GM18907 (cell line): ENCODE measurements around the gene C1QTNF12.

ENCODE experiments used
- ATAC-seq: cut with Tn5 transposase; IDR thresholded peaks from one replicate; pipeline ENCODE4 v1.9.1; 2021; ENCODE audit warnings: mild to moderate bottlenecking, moderate library complexity; ENCODE audit not compliant: unreplicated experiment

C1QTNF12 gene

GRCh38 chr1:1215881-1216605 is 30.5 kb downstream of the C1QTNF12 start:
- ATAC-seq: no peak

DNA sequence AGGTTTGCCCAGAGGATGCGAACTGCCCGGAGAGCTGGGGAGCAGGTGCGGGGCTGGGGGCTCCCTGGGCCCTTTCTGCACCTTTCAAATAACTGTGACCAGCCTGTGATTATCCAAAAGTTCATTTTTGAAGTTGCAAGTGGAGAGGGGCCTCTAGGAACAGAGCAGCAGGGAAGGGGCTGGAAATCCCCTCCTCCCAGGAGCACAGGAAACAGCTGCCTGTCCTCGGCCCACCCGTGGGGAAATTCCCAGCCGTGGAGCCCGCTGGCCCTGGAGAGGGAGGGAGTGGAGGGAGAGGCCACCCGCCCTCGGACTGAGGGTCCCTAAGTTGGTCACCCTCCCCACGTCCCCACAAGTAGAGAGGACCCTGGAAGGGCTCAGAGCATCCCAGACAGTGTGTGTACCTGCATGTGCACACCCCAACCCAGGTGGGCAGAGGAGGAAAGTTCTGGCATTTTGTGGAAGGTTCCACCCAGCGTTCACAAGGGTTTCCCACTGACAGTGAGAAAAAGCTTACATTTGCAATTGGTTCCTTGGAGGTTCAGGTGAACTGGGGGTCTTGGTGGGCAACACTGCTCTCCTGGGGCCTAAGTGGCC is 31.3 kb downstream of the C1QTNF12 start:
- ATAC-seq: no peak

GRCh38 chr1:1213345-1214265 is 32.9 kb downstream of the C1QTNF12 start, which contains the start of gene TNFRSF4:
TSS of gene TNFRSF4 (minus strand) at chr1:1214153. CDS start at chr1:1214127, 26 bp downstream.
- ATAC-seq: no peak

DNA sequence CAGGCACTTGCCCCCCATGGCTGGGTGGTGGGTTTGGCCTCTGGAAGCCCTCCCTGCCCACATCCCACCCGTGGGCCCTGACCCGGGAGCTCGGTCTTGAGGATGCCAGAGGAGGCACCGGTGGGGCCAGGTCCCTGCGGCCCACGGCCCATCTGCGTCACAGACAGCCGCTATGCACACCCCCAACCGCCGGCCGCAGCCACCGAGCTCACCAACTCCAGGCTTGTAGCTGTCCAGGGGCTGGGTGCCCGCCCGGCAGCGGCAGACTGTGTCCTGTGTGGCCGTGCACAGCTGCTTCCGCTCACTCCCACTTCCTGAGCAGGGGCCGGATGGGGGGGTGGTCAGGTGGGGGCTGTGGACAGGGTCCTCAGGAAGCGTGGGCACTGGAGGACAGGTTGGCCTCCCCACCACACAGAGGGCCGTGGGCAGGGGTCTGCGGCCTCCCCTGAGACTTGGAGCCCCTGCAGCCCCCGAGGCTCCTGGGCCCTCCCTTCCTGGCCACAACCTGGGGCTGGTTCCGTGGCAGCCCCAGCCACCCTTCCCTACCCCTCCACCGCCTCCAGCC is 33.7 kb downstream of the C1QTNF12 start:
- no peak for ATAC-seq

GRCh38 chr1:1211541-1212441 is 34.7 kb downstream of the C1QTNF12 start:
- no peak for ATAC-seq

- ATAC-seq: no peak
Observed at GRCh38 chr1:1210726-1211540, 35.6 kb downstream of the C1QTNF12 start.

DNA sequence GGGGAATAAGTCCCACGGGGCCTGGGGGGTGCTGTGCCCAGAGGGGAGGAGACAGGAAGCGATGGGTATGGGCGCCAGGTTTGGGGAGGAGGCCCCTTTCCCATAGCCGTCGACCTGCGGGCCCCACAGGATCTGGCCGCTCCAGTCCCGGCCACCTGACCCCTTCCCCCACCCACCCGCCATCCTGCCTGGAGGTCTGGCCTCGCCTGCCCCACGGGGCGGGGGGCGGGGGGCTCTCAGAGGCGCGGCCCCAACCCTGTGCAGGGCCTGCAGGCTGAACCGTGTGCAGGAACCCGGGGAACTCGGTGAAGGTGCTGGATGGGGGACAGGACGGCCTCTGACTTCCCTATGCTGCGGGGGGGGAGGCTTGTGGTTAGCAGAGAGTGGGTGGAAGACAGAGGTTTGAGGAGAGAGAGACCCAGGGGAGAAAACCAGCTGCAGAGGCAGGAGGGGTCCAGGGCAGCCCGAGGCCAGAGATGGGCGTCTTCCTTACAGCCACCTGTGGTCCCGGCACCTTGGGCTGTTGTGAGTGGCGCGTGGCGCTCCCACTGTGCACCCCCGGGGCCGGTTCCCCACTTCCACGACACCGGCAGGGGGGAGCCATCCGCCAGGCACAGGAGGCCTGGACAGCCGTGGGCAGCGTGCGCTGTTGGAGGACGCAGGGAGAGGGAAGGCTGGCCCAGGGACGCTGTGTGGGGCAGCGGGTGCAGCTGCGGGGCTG is 37.6 kb downstream of the C1QTNF12 start:
- no peak for ATAC-seq

DNA sequence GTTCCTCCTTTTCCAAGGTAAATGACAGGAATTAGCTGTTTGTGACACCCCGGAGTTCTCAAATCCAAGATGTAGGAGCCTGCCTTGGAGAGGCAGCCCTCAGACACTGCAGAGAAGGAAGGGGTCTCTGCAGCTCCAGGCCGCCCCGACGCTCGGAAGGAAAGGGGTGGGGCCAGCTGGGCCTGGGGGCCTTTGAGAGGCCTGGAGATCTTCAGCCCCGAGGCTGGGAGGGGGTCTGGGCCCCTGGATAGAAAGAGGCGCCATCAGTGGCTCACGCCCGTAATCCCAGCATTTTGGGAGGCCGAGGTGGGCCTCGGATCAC is 39.0 kb downstream of the C1QTNF12 start:
- ATAC-seq: no peak

DNA sequence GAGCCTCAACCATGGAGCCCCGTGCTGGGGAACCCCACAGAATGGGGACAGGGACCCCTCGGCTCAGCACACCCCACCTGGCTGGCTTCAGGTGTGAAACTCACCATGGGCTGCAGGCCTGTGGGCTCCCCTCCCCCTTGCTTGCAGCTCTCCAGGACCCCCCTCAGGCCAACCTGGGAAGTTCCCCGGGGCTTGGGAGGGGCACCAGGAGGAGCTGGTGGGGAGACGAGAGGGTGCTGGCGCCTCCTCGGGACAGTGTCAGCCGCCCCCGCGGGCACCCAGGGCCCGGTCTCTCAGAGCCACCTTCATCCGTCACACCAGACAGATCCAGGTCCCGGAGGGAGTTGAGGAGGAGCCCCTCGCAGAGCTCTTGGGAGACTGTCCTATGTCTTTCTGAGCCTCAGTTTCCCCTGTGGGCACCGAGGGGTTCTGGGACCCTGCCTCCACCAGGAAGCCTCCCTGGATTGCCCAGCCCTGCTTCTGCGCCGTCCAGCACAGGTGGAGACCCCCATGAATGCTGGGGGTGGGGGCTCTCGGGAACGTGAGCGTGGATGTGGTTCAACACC is 39.5 kb downstream of the C1QTNF12 start:
- no peak for ATAC-seq

GRCh38 chr1:1206376-1206965 is 40.1 kb downstream of the C1QTNF12 start, which contains the start of gene TNFRSF18:
TSS of gene TNFRSF18 (minus strand) at chr1:1206592. CDS start at chr1:1206571, 21 bp downstream.
- ATAC-seq: peak; percentile 38

GRCh38 chr1:1205769-1206375 is 40.6 kb downstream of the C1QTNF12 start:
- ATAC-seq: no peak

DNA sequence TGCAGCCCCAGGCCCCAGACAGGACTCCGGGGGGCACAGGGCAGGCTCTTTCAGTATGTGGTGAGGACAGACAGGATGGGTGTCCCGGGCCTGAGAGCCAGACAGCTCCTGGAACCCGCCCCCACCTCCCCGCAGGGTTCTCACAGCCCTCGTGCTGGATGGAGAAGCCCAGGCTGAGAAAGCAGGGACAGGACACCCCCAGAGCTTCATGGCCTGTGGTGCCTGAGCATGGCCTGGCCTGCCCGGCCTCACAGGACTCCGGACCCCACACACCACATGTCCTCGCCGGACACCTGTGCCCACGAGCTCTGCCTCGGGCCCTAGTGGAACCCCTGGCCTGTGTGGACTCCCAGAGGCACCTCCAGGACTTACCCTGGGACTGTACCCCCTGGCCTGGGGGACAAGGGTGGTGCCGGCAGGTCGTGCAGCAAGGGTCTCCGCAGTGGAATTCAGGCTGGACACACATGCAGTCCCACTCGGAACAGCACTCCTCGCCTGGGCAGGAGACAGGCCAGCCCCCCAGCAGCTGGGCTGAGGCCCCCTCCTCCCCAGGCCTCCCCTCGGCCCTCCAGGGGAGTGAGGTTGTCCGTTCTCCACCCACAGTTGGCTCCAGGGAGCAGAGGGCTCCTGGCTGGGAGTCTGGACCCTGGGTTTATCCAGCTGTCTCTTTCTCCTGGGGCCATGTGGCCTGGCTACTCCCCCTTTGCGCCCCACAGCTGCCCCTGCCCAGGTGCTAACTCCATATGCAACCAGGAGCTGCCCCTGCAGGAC is 41.3 kb downstream of the C1QTNF12 start:
- no peak for ATAC-seq

GRCh38 chr1:1204425-1204920 is 42.0 kb downstream of the C1QTNF12 start:
- no peak for ATAC-seq

DNA sequence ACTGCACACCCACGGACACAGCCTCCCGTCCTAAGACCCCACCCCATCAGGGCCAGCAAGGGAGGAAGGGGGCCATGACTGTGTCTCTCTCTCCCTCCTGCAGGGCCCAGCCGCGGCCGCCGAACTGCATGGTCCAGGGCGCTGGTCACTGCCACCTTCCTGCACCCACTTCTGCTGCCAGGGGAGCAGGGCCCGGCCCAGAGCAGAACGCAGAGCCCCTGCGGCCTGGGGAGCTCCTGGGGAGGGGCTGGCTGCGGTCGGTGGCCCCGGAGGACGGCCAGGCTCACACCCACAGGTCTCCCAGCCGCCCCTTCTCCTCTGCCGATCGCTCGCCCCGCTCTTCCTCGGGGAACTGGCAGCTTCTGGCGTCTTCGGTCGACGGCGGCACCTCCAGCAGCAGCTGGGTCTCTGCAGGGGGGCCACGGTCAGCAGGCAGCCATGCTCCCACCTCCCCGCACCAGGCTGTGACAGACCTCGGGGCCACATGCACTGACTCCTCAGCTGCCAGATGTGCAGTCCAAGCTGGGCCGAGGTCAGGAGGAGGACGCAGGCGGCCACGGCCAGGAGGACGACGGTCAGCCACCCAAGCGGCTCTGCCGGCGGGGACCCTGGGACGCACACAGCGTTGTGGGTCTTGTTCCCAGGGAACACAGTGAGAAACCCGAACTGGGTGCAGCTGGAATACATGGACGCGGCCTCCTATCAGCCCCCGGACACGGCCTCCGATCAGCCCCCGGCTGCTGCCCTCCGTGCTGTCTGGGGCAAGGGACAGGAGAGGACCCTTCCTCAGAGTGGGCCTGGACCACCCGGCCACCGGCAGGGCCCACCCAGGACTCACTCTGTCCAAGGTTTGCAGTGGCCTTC is 42.7 kb downstream of the C1QTNF12 start:
- ATAC-seq: no peak

DNA sequence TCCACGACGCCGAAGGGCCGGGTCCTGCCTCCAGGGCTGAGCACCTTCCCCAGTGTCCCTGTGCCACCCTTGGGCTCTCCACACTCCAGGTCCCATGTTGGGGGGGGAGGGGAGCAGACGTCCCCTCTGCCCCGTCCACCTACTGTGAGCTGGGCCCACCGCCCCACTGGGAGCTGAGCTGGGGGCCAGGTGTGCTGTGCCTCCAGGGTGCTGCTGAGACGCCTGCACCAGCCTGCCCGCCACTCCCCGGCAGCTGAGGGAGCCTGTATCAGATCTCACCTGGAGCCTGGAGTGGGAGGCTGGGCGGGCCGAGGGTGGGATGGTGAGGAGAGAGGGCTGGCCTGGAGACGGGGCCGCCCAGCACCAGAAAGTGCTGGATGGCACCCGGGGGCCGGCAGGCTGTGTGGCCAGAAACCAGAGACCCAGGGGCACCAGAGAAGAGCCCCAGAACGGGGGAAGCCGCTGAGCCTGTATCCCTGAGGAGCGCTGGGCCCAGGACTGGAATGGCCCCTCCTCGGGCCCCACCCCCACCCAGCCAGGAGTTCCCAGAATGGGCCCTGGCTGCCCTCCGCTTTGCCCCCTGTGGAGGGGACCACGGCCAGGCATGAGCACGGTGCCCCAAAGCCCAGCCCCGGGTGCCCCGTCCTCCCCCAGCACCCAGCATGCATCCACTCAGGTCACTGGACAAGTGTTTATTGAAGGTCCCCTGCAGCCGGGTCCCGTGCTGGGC is 43.5 kb downstream of the C1QTNF12 start:
- ATAC-seq: no peak
